ENCODE measurements around the gene RASIP1.

RASIP1 gene

GRCh38 chr19:48672994-48673393 lies 67.4 kb downstream of the RASIP1 start, which contains the start of gene NTN5:
Gene NTN5 (minus strand): TSS chr19:48673017. CDS start chr19:48670986, 2,031 bp downstream.
- DNase-seq = no peak

DNA sequence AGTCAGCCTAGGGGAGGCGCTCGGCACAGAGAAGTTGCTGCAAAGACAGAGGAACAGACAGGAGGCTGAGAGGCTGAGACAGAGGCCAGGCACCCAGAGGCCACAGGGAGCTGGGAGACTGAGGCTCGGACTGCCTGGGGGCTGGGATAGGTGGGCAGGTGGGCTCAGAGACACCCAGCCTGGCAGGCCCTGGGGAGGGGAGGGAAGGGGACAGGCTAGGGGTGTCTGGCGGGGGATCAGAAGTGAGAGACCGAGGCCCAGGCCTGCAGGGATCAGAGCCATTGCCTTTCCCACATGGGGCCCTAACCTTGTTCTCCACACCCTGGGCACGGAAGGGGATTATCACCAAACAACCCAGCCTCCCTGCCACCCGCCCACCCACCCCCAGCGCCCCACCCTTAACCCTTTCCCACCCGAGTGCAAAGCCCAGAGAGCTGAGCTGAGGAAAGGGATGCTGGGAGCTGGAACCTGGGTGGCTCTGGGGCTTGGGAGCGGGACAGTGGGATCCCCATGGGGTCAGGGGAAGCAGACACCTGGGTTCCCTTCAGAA lies 68.9 kb downstream of the RASIP1 start:
- DNase-seq = no peak

DNA sequence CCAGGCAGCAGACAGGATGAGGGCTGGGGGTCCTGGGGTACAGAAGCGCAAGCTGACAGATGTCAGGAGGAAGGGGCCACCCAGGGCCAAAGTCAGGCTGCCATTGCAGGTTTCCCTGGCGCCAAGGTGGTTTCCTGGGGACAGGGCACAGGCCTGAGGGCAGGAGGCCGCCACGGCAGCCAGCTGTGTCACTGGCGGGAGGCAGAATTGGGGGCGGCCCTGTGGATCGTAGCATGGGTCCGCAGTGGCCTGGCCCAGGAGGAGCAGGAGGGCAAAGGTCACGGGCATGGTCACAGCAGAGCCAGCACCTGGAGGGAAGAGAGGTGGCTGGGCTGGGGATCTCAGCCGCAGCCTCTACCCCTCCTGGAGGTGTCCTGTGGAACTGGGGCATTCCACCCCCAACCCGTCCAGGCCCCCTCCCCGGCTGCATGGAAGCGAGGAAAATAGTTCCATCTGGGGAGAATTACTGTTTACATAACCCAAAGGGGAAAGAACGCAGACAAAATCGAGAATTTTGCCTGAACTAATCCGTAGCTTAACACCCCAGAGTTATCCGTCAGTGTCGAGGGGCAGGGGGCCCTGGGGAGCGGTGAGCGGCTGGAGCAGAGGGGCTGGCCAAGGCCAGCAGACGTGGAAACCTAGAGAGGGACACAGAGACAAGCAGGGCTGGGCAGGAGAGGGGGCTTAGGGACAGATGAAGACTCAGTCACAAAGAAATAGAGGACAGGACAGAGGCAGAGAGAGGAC lies 69.5 kb downstream of the RASIP1 start:
- DNase-seq = no peak

Measured in activated CD4-positive, alpha-beta T cell treated with anti-CD3 and anti-CD28 coated beads for 1 hour (primary cell).